HEK293T (cell line): ENCODE results near the gene CXCL1.
"Not testable (repeated sequence)": the region's sequence is repeated elsewhere in the genome, so short reads cannot be mapped to it uniquely, and the experiment has no call there.

Source experiments
- CTCF ChIA-PET: fragments of 350-600 bp; formaldehyde crosslinking; extraction: SDS; loops from one replicate; lab custom pipeline; 2021; ENCODE audit warnings: antibody characterized with exemption, inconsistent platforms; lab: Yijun Ruan, JAX
- POLR2A ChIA-PET: fragments of 350-600 bp; formaldehyde crosslinking; extraction: SDS; loops from one replicate; lab custom pipeline; 2020; ENCODE audit warnings: antibody characterized with exemption, inconsistent platforms; lab: Yijun Ruan, JAX
- DNase-seq: peaks from one replicate; pipeline ENCODE4 v3.0.0; 2012; ENCODE audit warnings: mixed read lengths; ENCODE audit errors: extremely low spot score
- ARNT ChIP-seq: fragments of 450-650 bp; IDR thresholded peaks from 2 replicates; pipeline ENCODE4 v1.6.1; 2017; ENCODE audit warnings: mild to moderate bottlenecking
- BHLHE40 ChIP-seq: fragments of 450-650 bp; IDR thresholded peaks from 2 replicates; pipeline ENCODE4 v1.6.1; 2016; ENCODE audit warnings: mild to moderate bottlenecking, moderate library complexity, borderline replicate concordance
- CTBP1 ChIP-seq: fragments of 450-650 bp; IDR thresholded peaks from 2 replicates; pipeline ENCODE4 v1.6.1; 2016; ENCODE audit warnings: borderline replicate concordance
- ELF4 ChIP-seq: fragments of 450-650 bp; IDR thresholded peaks from 2 replicates; pipeline ENCODE4 v1.6.1; 2017; ENCODE audit warnings: antibody characterized with exemption
- FOXA1 ChIP-seq: fragments of 450-650 bp; IDR thresholded peaks from 2 replicates; pipeline ENCODE4 v1.6.1; 2016; ENCODE audit warnings: mild to moderate bottlenecking
- FOXK2 ChIP-seq: fragments of 450-650 bp; IDR thresholded peaks from 2 replicates; pipeline ENCODE4 v1.6.1; 2016; ENCODE audit warnings: mild to moderate bottlenecking
- FOXM1 ChIP-seq: fragments of 450-650 bp; IDR thresholded peaks from 2 replicates; pipeline ENCODE4 v1.6.1; 2017; ENCODE audit warnings: mild to moderate bottlenecking, borderline replicate concordance
- HDGF ChIP-seq: fragments of 450-650 bp; IDR thresholded peaks from 2 replicates; pipeline ENCODE4 v1.6.1; 2017; ENCODE audit warnings: antibody characterized with exemption, borderline replicate concordance
- L3MBTL2 ChIP-seq: fragments of 450-650 bp; conservative IDR thresholded peaks from 2 replicates; pipeline ENCODE4 v1.6.1; 2016; ENCODE audit warnings: mild to moderate bottlenecking
- LEF1 ChIP-seq: fragments of 450-650 bp; IDR thresholded peaks from 2 replicates; pipeline ENCODE4 v1.6.1; 2017; ENCODE audit warnings: mild to moderate bottlenecking, borderline replicate concordance
- NFRKB ChIP-seq: fragments of 450-650 bp; IDR thresholded peaks from 2 replicates; pipeline ENCODE4 v1.6.1; 2016; ENCODE audit warnings: mild to moderate bottlenecking, moderate library complexity
- SP1 ChIP-seq: fragments of 450-650 bp; IDR thresholded peaks from 2 replicates; pipeline ENCODE4 v1.6.1; 2017
- SUZ12 ChIP-seq: fragments of 450-650 bp; IDR thresholded peaks from 2 replicates; pipeline ENCODE4 v1.6.1; 2016; ENCODE audit warnings: mild to moderate bottlenecking
- TARDBP ChIP-seq: fragments of 450-650 bp; IDR thresholded peaks from 2 replicates; pipeline ENCODE4 v1.6.1; 2016
- ZNF384 ChIP-seq: fragments of 450-650 bp; IDR thresholded peaks from 2 replicates; pipeline ENCODE4 v1.6.1; 2016
- TF ChIP-seq, protein P1 (sequence below): fragments of 450-650 bp; IDR thresholded peaks from 2 replicates; pipeline ENCODE4 v1.6.1; 2016

Gene CXCL1

DNA sequence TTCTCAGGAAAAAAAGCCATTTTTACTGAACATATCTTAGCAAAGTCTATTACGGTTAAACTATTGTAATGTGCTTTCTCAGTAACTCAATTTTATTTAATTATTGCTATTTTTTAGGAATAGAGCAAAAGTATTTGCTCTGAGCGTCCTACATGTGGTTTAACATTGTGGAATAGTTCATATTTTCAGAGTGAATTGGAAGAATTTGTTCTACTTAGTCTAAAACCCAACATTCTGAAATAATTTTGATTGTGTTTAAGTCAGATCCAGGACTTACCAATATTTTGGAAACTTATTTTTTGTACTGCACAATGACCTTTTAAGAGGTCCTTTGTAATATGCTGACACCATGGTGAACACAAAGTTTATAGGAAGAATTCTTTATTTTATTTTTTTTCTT lies 27.2 kb downstream of the CXCL1 start:
- ChIA-PET POLR2A (no interaction called here), CTCF (no interaction called here)
- TF ChIP-seq ELF4 (no peak), LEF1 (no peak), TARDBP (no peak), ARNT (no peak), BHLHE40 (no peak), CTBP1 (no peak)
- DNase-seq: no peak

DNA sequence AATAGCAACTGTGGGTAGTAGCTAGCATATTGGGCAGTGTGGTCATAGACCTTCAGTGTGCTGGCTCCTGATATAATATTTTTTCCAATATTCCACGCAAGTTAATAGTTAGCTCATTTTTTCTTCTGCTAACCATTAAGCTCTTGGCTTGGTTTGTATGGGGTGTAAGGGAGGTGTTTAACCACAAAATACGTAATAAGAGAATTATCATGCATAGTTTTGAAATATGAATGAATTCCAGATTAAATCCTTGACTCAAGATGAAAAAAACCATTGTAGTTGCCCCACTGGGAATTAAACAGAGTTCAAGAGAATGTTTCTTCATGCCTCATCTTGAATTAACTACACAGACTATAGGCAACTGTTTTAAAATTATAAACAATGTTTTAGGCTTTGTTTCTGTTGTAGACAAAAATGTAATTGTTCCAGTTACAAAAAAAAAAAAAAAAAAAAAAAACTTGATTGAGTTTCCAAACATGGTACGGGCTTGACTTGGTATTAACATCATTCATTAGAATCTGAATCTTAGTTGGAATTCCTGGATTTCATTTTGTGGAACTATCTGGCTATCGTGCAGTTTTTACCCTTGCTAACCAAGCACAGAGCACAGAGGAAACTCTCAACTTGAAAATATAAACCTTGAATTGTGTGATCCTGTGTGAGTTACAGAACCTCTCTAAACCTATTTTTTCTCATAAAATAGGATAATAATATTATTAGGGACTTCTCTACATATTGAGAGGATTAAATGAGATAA lies 28.4 kb downstream of the CXCL1 start:
- no peak for TF ChIP-seq ARNT
- TF ChIP-seq, protein P1, sequence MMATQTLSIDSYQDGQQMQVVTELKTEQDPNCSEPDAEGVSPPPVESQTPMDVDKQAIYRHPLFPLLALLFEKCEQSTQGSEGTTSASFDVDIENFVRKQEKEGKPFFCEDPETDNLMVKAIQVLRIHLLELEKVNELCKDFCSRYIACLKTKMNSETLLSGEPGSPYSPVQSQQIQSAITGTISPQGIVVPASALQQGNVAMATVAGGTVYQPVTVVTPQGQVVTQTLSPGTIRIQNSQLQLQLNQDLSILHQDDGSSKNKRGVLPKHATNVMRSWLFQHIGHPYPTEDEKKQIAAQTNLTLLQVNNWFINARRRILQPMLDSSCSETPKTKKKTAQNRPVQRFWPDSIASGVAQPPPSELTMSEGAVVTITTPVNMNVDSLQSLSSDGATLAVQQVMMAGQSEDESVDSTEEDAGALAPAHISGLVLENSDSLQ: no peak
- CTCF ChIA-PET: no interaction called here
- POLR2A ChIA-PET: no interaction called here

DNA sequence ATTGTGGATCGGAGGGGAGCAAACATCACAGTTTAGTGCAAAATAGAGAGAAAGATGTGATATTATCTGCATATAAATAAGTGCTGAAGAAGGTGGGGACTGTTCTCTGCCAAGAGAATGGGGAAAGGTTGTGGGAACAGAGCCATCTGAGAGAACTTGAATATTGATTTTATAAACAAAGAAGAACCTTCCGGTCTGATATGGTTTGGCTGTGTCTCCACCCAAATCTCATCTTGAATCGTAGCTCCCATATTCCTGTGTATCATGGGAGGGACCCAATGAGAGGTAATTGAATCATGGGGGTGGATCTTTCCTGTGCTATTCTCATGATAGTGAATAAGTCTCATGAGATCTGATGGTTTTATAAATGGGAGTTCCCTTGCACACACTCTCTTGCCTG lies 30.1 kb downstream of the CXCL1 start:
- POLR2A ChIA-PET, DNase-seq, CTCF ChIA-PET: not testable (repeated sequence)

More for the DNA sequence above, 28.4 kb downstream of the CXCL1 start:
- DNase-seq: no peak

DNA sequence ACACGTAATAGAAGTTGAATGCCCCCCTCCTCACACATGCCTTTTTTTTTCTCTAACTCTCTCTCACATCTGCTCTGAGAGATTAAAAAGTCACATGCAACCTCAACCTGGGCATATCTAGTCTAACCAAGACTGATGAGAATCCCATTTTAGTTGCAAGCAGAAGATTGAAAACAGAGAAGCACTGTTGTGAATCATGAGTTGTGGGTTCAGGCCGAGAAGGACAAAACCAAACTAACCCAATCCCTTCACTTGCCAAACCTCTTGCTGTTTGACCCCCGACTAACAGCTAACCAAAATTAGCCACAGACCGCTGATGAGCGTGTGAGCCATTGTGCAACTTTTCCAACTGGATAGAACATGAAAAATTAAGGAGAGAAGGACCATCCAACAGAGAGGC lies 31.8 kb downstream of the CXCL1 start:
- POLR2A ChIA-PET: no interaction called here
- DNase-seq: no peak
- CTCF ChIA-PET: no interaction called here
- TF ChIP-seq L3MBTL2 (no peak), BHLHE40 (no peak), SP1 (no peak), FOXK2 (no peak), ARNT (no peak), ZNF384 (no peak), SUZ12 (no peak), ELF4 (no peak), FOXM1 (no peak), TARDBP (no peak), LEF1 (no peak), HDGF (no peak)
- TF ChIP-seq, protein P1: no peak

DNA sequence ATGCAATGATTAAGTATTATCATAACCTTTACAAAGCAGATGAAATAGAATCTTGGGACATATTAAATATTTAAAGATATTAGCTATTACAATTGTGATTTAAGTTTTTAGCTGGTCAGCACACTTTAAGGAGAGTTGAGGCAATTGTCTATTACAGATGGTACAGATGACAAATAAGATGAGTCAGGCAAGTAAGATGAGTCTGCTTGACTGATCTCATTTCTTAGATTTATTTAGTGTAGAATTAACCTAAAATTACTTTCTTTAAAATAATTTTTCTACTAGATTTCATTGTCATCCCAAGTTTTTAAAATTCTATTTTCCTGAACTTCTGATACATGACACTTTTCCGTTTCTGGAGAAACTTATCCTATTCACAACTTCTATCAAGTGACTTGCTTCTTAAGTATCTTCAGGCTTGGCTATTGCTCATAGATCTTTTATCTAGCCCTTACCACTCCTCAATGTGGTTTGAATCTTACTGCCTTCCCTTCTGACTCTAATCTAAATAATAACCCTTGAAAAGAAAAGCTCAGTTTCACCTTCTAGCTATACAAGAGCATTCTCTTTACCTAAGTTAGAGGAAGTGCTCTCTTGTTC lies 32.9 kb downstream of the CXCL1 start:
- ChIA-PET CTCF (no interaction called here), POLR2A (no interaction called here)
- DNase-seq: no peak
- no peak for TF ChIP-seq ELF4
- no peak for TF ChIP-seq NFRKB
- no peak for TF ChIP-seq HDGF
- no peak for TF ChIP-seq FOXK2

DNA sequence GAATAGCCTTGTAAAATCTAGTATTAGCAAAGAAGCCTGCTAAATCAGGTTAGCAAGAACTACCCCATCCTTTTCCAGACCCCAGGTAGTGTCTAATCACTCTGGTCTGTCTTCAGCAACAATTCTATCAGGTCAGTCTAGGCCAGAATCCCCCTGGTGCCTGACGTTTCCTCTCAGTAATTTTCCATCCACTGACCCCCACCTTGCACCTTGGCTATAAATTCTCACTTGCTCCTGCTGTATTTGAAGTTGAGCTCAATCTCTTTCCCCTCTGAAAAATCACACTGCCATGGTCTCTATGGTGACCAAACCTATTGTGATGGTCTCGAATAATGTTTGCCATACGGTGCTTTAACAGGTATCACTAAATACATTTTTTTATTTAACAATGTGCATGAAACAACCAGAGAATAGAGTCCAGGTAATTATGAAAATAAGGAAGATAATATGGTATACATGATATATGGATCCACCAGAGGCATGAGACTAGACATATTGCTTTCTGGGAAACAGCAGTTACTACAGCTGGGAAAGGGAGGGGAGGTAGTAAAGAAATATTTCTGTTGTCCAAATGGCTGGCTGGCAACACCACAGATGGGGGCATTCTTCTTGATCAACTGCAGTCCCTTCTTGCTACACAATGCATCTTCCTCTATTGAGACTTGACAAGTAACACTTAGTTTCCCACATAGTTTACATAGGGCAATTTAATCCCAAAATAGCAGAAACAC lies 33.8 kb downstream of the CXCL1 start:
- CTCF ChIA-PET: no interaction called here
- POLR2A ChIA-PET: no interaction called here
- DNase-seq: no peak
- TF ChIP-seq NFRKB (no peak), FOXK2 (no peak), FOXM1 (no peak)

DNA sequence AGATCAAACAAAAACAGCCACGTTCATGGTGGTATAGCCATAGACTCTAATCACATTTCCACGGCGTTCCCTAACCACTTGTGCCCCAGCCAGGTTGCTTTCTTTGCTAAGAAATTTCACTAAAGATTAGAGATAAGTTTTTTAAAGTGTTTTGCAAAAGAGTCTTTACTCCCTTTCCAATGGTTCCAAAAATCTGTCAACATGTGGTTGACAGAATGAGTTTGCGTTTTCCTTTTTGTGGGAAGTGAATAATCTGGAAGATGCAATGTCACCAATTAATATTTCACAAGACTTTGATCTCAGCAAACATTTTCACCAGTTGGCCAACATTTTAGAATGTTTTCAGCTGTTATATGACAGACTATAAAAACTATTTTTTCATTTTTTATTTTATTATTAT lies 35.3 kb downstream of the CXCL1 start:
- DNase-seq: no peak
- POLR2A ChIA-PET: no interaction called here

More for the DNA sequence above, 35.3 kb downstream of the CXCL1 start:
- CTCF ChIA-PET: no interaction called here
- TF ChIP-seq ARNT (no peak), HDGF (no peak), CTBP1 (no peak), LEF1 (no peak), FOXM1 (no peak), TARDBP (no peak), BHLHE40 (no peak), FOXA1 (no peak), L3MBTL2 (no peak), NFRKB (no peak), ZNF384 (no peak), FOXK2 (no peak), SP1 (no peak)
- TF ChIP-seq, protein P1: no peak
